SU-DHL-6 (cell line): Measurements from ENCODE around the gene POLR3B.

Experiments
- H2AFZ ChIP-seq: fragments of 200-600 bp; sonication (generic); 2 replicates; pipeline ENCODE4 v1.6.1; 2014; ENCODE audit warnings: low read depth, mild to moderate bottlenecking, moderate library complexity, mixed read lengths, antibody characterized with exemption, low read length; ENCODE audit not compliant: severe bottlenecking
- H3F3A ChIP-seq: fragments of 200-600 bp; shearing (Covaris generic); 2 replicates; pipeline ENCODE4 v1.6.0; 2016; ENCODE audit warnings: antibody characterized with exemption, mild to moderate bottlenecking; ENCODE audit not compliant: insufficient read depth
- H3K27ac ChIP-seq: fragments of 200-600 bp; sonication (generic); 2 replicates; pipeline ENCODE4 v1.5.1; 2016; ENCODE audit warnings: low read depth, mild to moderate bottlenecking, low read length, moderate library complexity, mixed read lengths
- H3K27me3 ChIP-seq: fragments of 200-600 bp; sonication (generic), shearing (Covaris generic); 2 replicates; pipeline ENCODE4 v1.6.0; 2014; ENCODE audit warnings: mild to moderate bottlenecking, low read length
- H3K36me3 ChIP-seq: fragments of 200-600 bp; sonication (generic); 2 replicates; pipeline ENCODE4 v1.6.1; 2014; ENCODE audit warnings: mild to moderate bottlenecking, low read length, mixed read lengths
- H3K4me2 ChIP-seq: fragments of 300-600, 200-600 bp; shearing (Covaris generic), sonication (generic); 2 replicates; pipeline ENCODE4 v1.6.0; 2014; ENCODE audit warnings: low read length, low read depth, mild to moderate bottlenecking; ENCODE audit not compliant: poor library complexity, severe bottlenecking
- H3K4me3 ChIP-seq: fragments of 200-600 bp; sonication (generic); 2 replicates; pipeline ENCODE4 v1.5.1; 2014; ENCODE audit warnings: antibody characterized with exemption, low read length, mild to moderate bottlenecking, mixed read lengths; ENCODE audit not compliant: insufficient read depth, poor library complexity, severe bottlenecking
- H3K79me2 ChIP-seq: fragments of 200-600 bp; sonication (generic); 2 replicates; pipeline ENCODE4 v1.6.1; 2014; ENCODE audit warnings: mild to moderate bottlenecking, low read length, moderate library complexity; ENCODE audit not compliant: insufficient read depth
- H3K9ac ChIP-seq: fragments of 200-600 bp; sonication (generic); 2 replicates; pipeline ENCODE4 v1.7.0; 2014; ENCODE audit warnings: mild to moderate bottlenecking, low read length
- H3K9me2 ChIP-seq: fragments of 200-600 bp; sonication (generic); replicated peaks from 2 replicates; pipeline ENCODE4 v1.6.1; 2014; ENCODE audit warnings: low read length; ENCODE audit not compliant: insufficient read depth
- H3K9me3 ChIP-seq: fragments of 200-600 bp; sonication (generic); 2 replicates; pipeline ENCODE4 v1.6.1; 2014; ENCODE audit warnings: low read length, mixed read lengths; ENCODE audit not compliant: insufficient read depth
- H4K20me1 ChIP-seq: fragments of 200-600 bp; sonication (generic); 2 replicates; pipeline ENCODE4 v1.6.1; 2014; ENCODE audit warnings: low read depth, mild to moderate bottlenecking, antibody characterized with exemption, low read length, moderate library complexity, mixed read lengths
- CTCF ChIP-seq: fragments of 200-600 bp; sonication (generic); IDR thresholded peaks from one replicate; pipeline ENCODE4 v1.5.1; 2017; ENCODE audit warnings: antibody characterized with exemption, mild to moderate bottlenecking, low read length, moderate library complexity; ENCODE audit not compliant: insufficient read depth, poor library complexity, severe bottlenecking
- EZH2phosphoT487 ChIP-seq: fragments of 200-600 bp; sonication (generic), shearing (Covaris generic); conservative IDR thresholded peaks from 2 replicates; pipeline ENCODE4 v1.6.1; 2018; ENCODE audit warnings: mild to moderate bottlenecking, antibody characterized with exemption, low read length, moderate library complexity, mixed read lengths

The POLR3B gene

GRCh38 chr12:106429043-106429552 is 71.5 kb downstream of the POLR3B start:
- Histone ChIP-seq H3K9me2 (no peaks in the 10 kb centered on the region), H3K9ac (no peak overlapping the region), H3K9me3 (no peaks in the 10 kb centered on the region), H4K20me1 (no peaks in the 10 kb centered on the region), H3K4me2 (no peak overlapping the region), H3K27ac (no peak overlapping the region), H3F3A (no peaks in the 10 kb centered on the region), H2AFZ (no peak overlapping the region), H3K36me3 (no peaks in the 10 kb centered on the region; the same call in 1 of the 2 replicates), H3K79me2 (no peaks in the 10 kb centered on the region), H3K4me3 (no peak overlapping the region), H3K27me3 (no peaks in the 10 kb centered on the region)
- no peak for TF ChIP-seq CTCF
- TF ChIP-seq EZH2phosphoT487 = no peak

GRCh38 chr12:106429636-106430035 is 72.1 kb downstream of the POLR3B start:
- no peak overlapping the region for H3K9ac ChIP-seq
- no peak overlapping the region for H2AFZ ChIP-seq
- no peaks in the 10 kb centered on the region for H3F3A ChIP-seq
- no peaks in the 10 kb centered on the region; the same call in 1 of the 2 replicates for H3K36me3 ChIP-seq
- H4K20me1 ChIP-seq = no peaks in the 10 kb centered on the region
- H3K79me2 ChIP-seq = no peaks in the 10 kb centered on the region
- H3K9me2 ChIP-seq = no peaks in the 10 kb centered on the region
- TF ChIP-seq EZH2phosphoT487 (no peak), CTCF (no peak)
- no peak overlapping the region for H3K27ac ChIP-seq
- no peaks in the 10 kb centered on the region for H3K27me3 ChIP-seq
- no peaks in the 10 kb centered on the region for H3K9me3 ChIP-seq
- H3K4me3 ChIP-seq = no peak overlapping the region
- H3K4me2 ChIP-seq = no peak overlapping the region

DNA sequence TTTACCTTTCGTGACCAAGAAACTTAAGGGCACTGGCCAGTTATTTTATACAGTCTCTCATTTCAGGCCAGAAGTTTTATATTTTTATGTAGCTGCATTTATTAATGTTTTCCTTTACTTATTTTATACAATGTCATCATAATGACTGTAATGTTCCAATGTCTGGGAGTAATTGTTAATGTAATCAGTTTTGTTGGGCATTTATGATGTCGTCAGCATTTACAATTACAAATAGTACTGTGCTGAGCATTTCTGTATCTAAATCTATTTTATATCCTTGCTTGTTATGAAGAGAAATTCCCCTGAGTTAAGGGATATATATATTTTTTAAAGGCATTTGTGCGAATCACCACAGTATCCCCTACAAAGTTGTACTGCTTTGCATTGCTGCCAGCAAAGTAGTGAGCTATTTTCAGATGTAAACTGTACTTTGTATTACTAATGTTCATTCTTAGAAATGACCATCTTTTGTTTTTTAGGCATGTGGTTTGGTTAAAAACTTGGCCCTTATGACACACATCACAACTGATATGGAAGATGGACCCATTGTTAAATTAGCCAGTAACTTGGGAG is 74.4 kb downstream of the POLR3B start:
- Histone ChIP-seq H4K20me1 (no peaks in the 10 kb centered on the region), H2AFZ (no peak overlapping the region), H3K9me2 (no peaks in the 10 kb centered on the region), H3K27me3 (no peaks in the 10 kb centered on the region), H3K79me2 (no peaks in the 10 kb centered on the region), H3K9ac (no peak overlapping the region), H3K4me3 (no peak overlapping the region), H3K27ac (no peak overlapping the region), H3K4me2 (no peak overlapping the region), H3K36me3 (no peaks in the 10 kb centered on the region; the same call in 1 of the 2 replicates), H3K9me3 (no peaks in the 10 kb centered on the region), H3F3A (no peaks in the 10 kb centered on the region)
- TF ChIP-seq CTCF (no peak), EZH2phosphoT487 (no peak)
